WTC11 (cell line): ENCODE results near the gene ABCB6. TPM values are rescaled to one million over a fixed set of nuclear protein-coding genes. Genes with fewer than 3 reads are reported as not detected.

Experiments
- ATAC-seq: fragments of 200-7000 bp; cut with Tn5 transposase; 2 replicates; pipeline ENCODE4 v1.10.0; 2021; ENCODE audit warnings: mild to moderate bottlenecking, moderate library complexity
- CTCF ChIA-PET: fragments of 300-600 bp; sonication (Branson Sonifier 250); formaldehyde crosslinking; loops from one replicate; lab custom pipeline; 2021; ENCODE audit warnings: antibody characterized with exemption; lab: Charles Lee
- POLR2A ChIA-PET: fragments of 350-600 bp; sonication (Branson Sonifier 250); formaldehyde crosslinking; loops from one replicate; lab custom pipeline; 2021; ENCODE audit warnings: antibody characterized with exemption; lab: Charles Lee
- DNase-seq: peaks from one replicate; pipeline ENCODE4 v3.0.0; 2021; ENCODE audit warnings: low spot score
- H3K27ac Mint-ChIP-seq: 2 replicates; pipeline ENCODE4 v1.8.0; 2021; ENCODE audit warnings: mixed read lengths
- H3K27me3 Mint-ChIP-seq: 2 replicates; pipeline ENCODE4 v1.8.0; 2021; ENCODE audit warnings: low read depth, mild to moderate bottlenecking, moderate library complexity, mixed read lengths
- H3K36me3 Mint-ChIP-seq: 2 replicates; pipeline ENCODE4 v1.8.0; 2021; ENCODE audit warnings: mixed read lengths
- H3K4me1 Mint-ChIP-seq: 2 replicates; pipeline ENCODE4 v1.8.0; 2022; ENCODE audit warnings: mixed read lengths
- H3K4me3 Mint-ChIP-seq: 2 replicates; pipeline ENCODE4 v1.8.0; 2021; ENCODE audit warnings: mild to moderate bottlenecking, moderate library complexity, mixed read lengths
- H3K9me3 Mint-ChIP-seq: 2 replicates; pipeline ENCODE4 v1.8.0; 2021; ENCODE audit warnings: mixed read lengths
- ATF3 ChIP-seq: sonication (generic); formaldehyde crosslinking; conservative IDR thresholded peaks from 2 replicates; pipeline ENCODE4 v1.8.1; 2022; ENCODE audit warnings: mild to moderate bottlenecking, missing genetic modification reagents
- CREB1 ChIP-seq: sonication (generic); formaldehyde crosslinking; IDR thresholded peaks from 2 replicates; pipeline ENCODE4 v1.8.0; 2023; ENCODE audit warnings: mild to moderate bottlenecking, missing genetic modification reagents
- CREM ChIP-seq: sonication (generic); formaldehyde crosslinking; IDR thresholded peaks from 2 replicates; pipeline ENCODE4 v1.8.1; 2022; ENCODE audit warnings: mild to moderate bottlenecking, missing genetic modification reagents, moderate library complexity
- CTCF ChIP-seq: fragments of 200-600 bp; IDR thresholded peaks from 2 replicates; pipeline ENCODE4 v1.8.0; 2022; ENCODE audit warnings: antibody characterized with exemption
- FOXK1 ChIP-seq: sonication (generic); formaldehyde crosslinking; IDR thresholded peaks from 2 replicates; pipeline ENCODE4 v1.8.0; 2022; ENCODE audit warnings: mild to moderate bottlenecking, moderate library complexity, missing genetic modification reagents
- GTF2I ChIP-seq: fragments of 250-450 bp; sonication (Bioruptor Pico); conservative IDR thresholded peaks from 2 replicates; pipeline ENCODE4 v1.4.0; 2021; ENCODE audit warnings: mild to moderate bottlenecking
- NR2C2 ChIP-seq: sonication (generic); formaldehyde crosslinking; IDR thresholded peaks from 2 replicates; pipeline ENCODE4 v1.8.0; 2022; ENCODE audit warnings: mild to moderate bottlenecking, missing genetic modification reagents
- PRRX2 ChIP-seq: fragments of 250-450 bp; sonication (Bioruptor Pico); IDR thresholded peaks from 2 replicates; pipeline ENCODE4 v1.8.0; 2021; ENCODE audit warnings: mild to moderate bottlenecking
- RELA ChIP-seq: sonication (generic); formaldehyde crosslinking; IDR thresholded peaks from 2 replicates; pipeline ENCODE4 v1.8.1; 2022; ENCODE audit warnings: missing genetic modification reagents, mild to moderate bottlenecking, borderline replicate concordance
- SMAD4 ChIP-seq: sonication (generic); formaldehyde crosslinking; IDR thresholded peaks from 2 replicates; pipeline ENCODE4 v1.8.0; 2022; ENCODE audit warnings: mild to moderate bottlenecking, missing genetic modification reagents
- ZNF263 ChIP-seq: sonication (generic); formaldehyde crosslinking; IDR thresholded peaks from 2 replicates; pipeline ENCODE4 v1.8.1; 2022; ENCODE audit warnings: low read depth, mild to moderate bottlenecking, moderate library complexity, missing genetic modification reagents
- ZNF512 ChIP-seq: sonication (generic); formaldehyde crosslinking; IDR thresholded peaks from 2 replicates; pipeline ENCODE4 v1.8.1; 2022; ENCODE audit warnings: missing genetic modification reagents, borderline replicate concordance
- total RNA-seq: library from RNA; stranded (reverse); gene quantifications from 3 replicates; pipeline ENCODE4 v1.2.3, GENCODE V29; 2021
- TF ChIP-seq, protein P1 (sequence below): sonication (generic); formaldehyde crosslinking; IDR thresholded peaks from 2 replicates; pipeline ENCODE4 v1.8.1; 2023; ENCODE audit warnings: mild to moderate bottlenecking, moderate library complexity, missing genetic modification reagents
- TF ChIP-seq, protein P2 (sequence below): sonication (generic); formaldehyde crosslinking; IDR thresholded peaks from 2 replicates; pipeline ENCODE4 v1.8.0; 2022; ENCODE audit warnings: missing genetic modification reagents
- TF ChIP-seq, protein P3 (sequence below): fragments of 250-450 bp; sonication (Bioruptor Pico); IDR thresholded peaks from 2 replicates; pipeline ENCODE4 v1.9.0; 2021; ENCODE audit warnings: moderate library complexity, mild to moderate bottlenecking, inconsistent platforms, borderline replicate concordance
- TF ChIP-seq, protein P4 (sequence below): sonication (generic); formaldehyde crosslinking; IDR thresholded peaks from 2 replicates; pipeline ENCODE4 v1.8.1; 2023; ENCODE audit warnings: mild to moderate bottlenecking, missing genetic modification reagents, borderline replicate concordance
- TF ChIP-seq, protein P5 (sequence below): sonication (generic); formaldehyde crosslinking; IDR thresholded peaks from 2 replicates; pipeline ENCODE4 v1.8.1; 2023; ENCODE audit warnings: mild to moderate bottlenecking, missing genetic modification reagents, moderate library complexity

The ABCB6 gene
- total RNA-seq, 1 experiment from 2014 or later: 44.8 TPM

DNA sequence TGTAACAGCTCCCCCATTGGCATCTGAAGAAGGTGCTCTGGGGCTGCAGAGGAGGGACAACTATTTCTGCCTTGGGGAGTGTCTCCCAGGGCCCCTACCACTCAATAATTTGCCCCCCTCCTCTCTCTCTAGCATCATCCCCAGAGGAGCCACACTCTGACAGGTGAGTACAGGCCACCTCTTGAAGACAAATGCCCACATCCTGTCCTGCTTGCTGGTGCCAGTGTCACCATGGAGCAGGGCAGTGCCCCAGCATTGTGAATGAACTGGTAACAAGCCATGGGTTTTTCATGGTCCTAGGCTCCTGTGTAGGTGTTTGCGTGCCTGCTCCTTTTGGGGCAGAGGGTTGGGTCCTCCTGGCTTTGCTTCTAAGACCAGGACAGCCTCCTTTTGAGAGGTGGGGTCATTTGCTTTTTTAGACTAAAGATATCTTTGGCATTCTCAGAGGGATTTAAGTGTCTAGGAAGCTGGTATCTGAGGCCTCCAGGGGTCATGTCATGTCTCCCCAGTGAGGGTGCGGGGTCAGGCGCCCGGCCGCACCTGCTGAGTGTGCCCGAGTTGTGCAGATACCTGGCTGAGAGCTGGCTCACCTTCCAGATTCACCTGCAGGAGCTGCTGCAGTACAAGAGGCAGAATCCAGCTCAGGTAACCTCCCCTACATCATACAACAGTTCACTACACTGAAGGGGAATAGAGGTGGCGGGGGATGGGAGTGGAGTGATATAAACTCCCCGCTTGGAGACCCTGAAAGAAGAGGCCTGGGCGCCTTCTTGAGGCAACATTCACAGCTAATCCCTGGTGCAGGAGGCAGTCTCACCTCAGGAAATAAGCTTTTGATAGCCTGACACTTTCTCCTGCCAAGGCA is 38.9 kb downstream of the ABCB6 start:
- DNase-seq (no peak), ATAC-seq (no peak)
- peak overlapping the region; percentile 84 for H3K4me3 Mint-ChIP-seq
- ChIA-PET POLR2A (no interaction called here), CTCF (no interaction called here)
- no peaks in the 10 kb centered on the region for H3K27me3 Mint-ChIP-seq
- no peaks in the 10 kb centered on the region for H3K9me3 Mint-ChIP-seq
- H3K36me3 Mint-ChIP-seq: peaks cover 27% of the 10 kb centered on the region
- peaks cover 19% of the 10 kb centered on the region for H3K4me1 Mint-ChIP-seq
- H3K27ac Mint-ChIP-seq: no peak overlapping the region
- TF ChIP-seq ZNF263 (CRISPR knock-in tag): no peak
- no peak for TF ChIP-seq NR2C2 (CRISPR knock-in tag)
- no peak for TF ChIP-seq CREM (CRISPR knock-in tag)
- TF ChIP-seq PRRX2 (CRISPR knock-in tag): no peak
- no peak for TF ChIP-seq GTF2I (CRISPR knock-in tag)
- TF ChIP-seq RELA (CRISPR knock-in tag): no peak
- no peak for TF ChIP-seq CTCF
- TF ChIP-seq, protein P1, sequence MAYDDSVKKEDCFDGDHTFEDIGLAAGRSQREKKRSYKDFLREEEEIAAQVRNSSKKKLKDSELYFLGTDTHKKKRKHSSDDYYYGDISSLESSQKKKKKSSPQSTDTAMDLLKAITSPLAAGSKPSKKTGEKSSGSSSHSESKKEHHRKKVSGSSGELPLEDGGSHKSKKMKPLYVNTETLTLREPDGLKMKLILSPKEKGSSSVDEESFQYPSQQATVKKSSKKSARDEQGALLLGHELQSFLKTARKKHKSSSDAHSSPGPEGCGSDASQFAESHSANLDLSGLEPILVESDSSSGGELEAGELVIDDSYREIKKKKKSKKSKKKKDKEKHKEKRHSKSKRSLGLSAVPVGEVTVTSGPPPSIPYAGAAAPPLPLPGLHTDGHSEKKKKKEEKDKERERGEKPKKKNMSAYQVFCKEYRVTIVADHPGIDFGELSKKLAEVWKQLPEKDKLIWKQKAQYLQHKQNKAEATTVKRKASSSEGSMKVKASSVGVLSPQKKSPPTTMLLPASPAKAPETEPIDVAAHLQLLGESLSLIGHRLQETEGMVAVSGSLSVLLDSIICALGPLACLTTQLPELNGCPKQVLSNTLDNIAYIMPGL (CRISPR knock-in tag): no peak
- TF ChIP-seq, protein P2, sequence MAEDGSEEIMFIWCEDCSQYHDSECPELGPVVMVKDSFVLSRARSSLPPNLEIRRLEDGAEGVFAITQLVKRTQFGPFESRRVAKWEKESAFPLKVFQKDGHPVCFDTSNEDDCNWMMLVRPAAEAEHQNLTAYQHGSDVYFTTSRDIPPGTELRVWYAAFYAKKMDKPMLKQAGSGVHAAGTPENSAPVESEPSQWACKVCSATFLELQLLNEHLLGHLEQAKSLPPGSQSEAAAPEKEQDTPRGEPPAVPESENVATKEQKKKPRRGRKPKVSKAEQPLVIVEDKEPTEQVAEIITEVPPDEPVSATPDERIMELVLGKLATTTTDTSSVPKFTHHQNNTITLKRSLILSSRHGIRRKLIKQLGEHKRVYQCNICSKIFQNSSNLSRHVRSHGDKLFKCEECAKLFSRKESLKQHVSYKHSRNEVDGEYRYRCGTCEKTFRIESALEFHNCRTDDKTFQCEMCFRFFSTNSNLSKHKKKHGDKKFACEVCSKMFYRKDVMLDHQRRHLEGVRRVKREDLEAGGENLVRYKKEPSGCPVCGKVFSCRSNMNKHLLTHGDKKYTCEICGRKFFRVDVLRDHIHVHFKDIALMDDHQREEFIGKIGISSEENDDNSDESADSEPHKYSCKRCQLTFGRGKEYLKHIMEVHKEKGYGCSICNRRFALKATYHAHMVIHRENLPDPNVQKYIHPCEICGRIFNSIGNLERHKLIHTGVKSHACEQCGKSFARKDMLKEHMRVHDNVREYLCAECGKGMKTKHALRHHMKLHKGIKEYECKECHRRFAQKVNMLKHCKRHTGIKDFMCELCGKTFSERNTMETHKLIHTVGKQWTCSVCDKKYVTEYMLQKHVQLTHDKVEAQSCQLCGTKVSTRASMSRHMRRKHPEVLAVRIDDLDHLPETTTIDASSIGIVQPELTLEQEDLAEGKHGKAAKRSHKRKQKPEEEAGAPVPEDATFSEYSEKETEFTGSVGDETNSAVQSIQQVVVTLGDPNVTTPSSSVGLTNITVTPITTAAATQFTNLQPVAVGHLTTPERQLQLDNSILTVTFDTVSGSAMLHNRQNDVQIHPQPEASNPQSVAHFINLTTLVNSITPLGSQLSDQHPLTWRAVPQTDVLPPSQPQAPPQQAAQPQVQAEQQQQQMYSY: no peak
- TF ChIP-seq CREB1: no peak
- TF ChIP-seq SMAD4: no peak
- no peak for TF ChIP-seq ATF3 (CRISPR knock-in tag)
- no peak for TF ChIP-seq FOXK1 (CRISPR knock-in tag)
- TF ChIP-seq, protein P3, sequence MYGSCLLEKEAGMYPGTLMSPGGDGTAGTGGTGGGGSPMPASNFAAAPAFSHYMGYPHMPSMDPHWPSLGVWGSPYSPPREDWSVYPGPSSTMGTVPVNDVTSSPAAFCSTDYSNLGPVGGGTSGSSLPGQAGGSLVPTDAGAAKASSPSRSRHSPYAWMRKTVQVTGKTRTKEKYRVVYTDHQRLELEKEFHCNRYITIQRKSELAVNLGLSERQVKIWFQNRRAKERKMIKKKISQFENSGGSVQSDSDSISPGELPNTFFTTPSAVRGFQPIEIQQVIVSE (CRISPR knock-in tag): no peak
- TF ChIP-seq ZNF512 (CRISPR knock-in tag): no peak
- TF ChIP-seq, protein P4, sequence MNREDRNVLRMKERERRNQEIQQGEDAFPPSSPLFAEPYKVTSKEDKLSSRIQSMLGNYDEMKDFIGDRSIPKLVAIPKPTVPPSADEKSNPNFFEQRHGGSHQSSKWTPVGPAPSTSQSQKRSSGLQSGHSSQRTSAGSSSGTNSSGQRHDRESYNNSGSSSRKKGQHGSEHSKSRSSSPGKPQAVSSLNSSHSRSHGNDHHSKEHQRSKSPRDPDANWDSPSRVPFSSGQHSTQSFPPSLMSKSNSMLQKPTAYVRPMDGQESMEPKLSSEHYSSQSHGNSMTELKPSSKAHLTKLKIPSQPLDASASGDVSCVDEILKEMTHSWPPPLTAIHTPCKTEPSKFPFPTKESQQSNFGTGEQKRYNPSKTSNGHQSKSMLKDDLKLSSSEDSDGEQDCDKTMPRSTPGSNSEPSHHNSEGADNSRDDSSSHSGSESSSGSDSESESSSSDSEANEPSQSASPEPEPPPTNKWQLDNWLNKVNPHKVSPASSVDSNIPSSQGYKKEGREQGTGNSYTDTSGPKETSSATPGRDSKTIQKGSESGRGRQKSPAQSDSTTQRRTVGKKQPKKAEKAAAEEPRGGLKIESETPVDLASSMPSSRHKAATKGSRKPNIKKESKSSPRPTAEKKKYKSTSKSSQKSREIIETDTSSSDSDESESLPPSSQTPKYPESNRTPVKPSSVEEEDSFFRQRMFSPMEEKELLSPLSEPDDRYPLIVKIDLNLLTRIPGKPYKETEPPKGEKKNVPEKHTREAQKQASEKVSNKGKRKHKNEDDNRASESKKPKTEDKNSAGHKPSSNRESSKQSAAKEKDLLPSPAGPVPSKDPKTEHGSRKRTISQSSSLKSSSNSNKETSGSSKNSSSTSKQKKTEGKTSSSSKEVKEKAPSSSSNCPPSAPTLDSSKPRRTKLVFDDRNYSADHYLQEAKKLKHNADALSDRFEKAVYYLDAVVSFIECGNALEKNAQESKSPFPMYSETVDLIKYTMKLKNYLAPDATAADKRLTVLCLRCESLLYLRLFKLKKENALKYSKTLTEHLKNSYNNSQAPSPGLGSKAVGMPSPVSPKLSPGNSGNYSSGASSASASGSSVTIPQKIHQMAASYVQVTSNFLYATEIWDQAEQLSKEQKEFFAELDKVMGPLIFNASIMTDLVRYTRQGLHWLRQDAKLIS (CRISPR knock-in tag): no peak
- TF ChIP-seq, protein P5, sequence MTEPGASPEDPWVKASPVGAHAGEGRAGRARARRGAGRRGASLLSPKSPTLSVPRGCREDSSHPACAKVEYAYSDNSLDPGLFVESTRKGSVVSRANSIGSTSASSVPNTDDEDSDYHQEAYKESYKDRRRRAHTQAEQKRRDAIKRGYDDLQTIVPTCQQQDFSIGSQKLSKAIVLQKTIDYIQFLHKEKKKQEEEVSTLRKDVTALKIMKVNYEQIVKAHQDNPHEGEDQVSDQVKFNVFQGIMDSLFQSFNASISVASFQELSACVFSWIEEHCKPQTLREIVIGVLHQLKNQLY (CRISPR knock-in tag): no peak
